ENCODE results near the gene TOPAZ1.

TOPAZ1 gene

DNA sequence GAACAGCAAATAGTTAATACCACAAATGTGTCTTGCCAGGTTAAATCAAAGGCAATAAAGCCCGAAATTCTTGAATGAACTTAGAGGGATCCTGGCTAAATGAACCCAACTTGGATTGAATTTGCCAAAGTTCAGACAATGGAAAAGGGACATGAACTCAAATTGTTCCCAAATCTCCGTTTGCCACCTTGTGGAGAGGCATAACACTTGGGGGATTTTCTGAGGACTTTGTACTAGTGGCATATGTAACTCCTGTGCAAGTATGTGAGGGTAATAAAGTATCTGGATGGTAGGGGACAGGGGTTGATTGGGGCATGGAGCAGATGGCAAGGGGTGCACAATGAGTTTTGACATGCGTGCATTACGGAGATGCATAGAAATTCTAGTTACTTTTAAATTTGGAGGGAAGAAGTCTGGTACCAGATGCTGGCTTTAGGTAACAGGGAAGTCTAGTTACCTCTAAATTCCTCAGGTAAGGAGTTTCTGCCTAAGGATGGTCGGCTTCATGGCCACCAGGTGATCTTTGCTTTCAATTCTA is 95.6 kb downstream of the TOPAZ1 start:
- TF ChIP-seq, protein P1, sequence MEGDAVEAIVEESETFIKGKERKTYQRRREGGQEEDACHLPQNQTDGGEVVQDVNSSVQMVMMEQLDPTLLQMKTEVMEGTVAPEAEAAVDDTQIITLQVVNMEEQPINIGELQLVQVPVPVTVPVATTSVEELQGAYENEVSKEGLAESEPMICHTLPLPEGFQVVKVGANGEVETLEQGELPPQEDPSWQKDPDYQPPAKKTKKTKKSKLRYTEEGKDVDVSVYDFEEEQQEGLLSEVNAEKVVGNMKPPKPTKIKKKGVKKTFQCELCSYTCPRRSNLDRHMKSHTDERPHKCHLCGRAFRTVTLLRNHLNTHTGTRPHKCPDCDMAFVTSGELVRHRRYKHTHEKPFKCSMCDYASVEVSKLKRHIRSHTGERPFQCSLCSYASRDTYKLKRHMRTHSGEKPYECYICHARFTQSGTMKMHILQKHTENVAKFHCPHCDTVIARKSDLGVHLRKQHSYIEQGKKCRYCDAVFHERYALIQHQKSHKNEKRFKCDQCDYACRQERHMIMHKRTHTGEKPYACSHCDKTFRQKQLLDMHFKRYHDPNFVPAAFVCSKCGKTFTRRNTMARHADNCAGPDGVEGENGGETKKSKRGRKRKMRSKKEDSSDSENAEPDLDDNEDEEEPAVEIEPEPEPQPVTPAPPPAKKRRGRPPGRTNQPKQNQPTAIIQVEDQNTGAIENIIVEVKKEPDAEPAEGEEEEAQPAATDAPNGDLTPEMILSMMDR (IDR thresholded peaks at IDR 0.05; ENCODE audit: borderline replicate concordance, insufficient read depth, low read depth, low read length), result no peak
- peak overlapping the region; percentile 90 for H3K4me3 ChIP-seq (ENCODE audit: low read depth, low read length)

- TF ChIP-seq, protein P1 (IDR thresholded peaks at IDR 0.05; ENCODE audit: borderline replicate concordance, insufficient read depth, low read depth, low read length), result no peak
- peak within 1 kb of the TSS; percentile 90 for H3K4me3 ChIP-seq (ENCODE audit: low read depth, low read length)
Observed at GRCh38 chr3:44338010-44338827, 96.5 kb downstream of the TOPAZ1 start, which contains the start of gene TCAIM. Gene TCAIM, plus strand, starts transcription at chr3:44338766. Its CDS starts 16,017 bp downstream, at chr3:44354783.

- H3K4me3 ChIP-seq (ENCODE audit: low read depth, low read length), result peak overlapping the region; percentile 90
- TF ChIP-seq, protein P1 (IDR thresholded peaks at IDR 0.05; ENCODE audit: borderline replicate concordance, insufficient read depth, low read depth, low read length), result no peak
Observed at GRCh38 chr3:44338828-44339127, 97.1 kb downstream of the TOPAZ1 start.

DNA sequence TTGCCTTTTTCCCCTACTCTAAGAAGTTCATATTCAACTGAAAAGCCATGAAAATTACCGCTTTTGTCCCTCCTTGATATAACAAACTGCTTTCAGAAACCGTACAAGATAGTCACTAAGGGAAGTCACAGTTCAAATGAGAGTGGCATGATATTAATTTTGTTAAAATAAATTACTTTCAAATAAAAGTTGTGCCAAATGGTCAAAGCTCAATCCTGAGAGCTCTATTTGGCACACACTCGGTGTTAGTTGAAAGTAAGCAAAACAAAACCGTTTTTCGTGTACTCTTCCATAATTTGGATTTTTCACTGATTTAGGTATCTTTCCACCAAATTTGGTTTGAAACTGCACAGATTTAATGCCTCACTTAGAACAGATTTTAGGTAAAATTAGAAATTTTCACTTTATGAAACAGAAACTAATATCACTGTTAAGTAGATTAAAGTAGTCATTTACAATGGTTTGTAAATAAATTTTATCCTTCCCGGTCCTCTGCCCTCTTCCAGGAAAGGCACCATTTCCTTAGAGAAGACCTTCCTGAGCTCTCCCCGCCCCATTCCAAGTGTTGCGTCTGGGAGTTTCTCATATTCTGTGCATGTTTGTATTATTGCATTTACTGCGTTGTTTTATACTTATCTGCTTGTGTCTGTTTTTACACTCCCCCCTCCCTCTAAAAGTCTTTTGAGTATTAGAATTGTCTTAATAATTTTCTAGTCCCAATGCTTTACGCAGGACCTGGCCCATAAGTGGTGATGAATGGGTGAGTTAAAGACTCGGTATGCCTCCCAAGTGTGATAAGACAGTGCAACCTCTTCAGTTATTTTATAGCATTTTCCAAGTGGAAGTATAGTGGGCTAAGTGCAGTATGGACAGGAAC is 97.7 kb downstream of the TOPAZ1 start:
- peak overlapping the region; percentile 90 for H3K4me3 ChIP-seq (ENCODE audit: low read depth, low read length)
- TF ChIP-seq, protein P1 (IDR thresholded peaks at IDR 0.05; ENCODE audit: borderline replicate concordance, insufficient read depth, low read depth, low read length), result no peak

GRCh38 chr3:44340058-44340395 is 98.3 kb downstream of the TOPAZ1 start:
- no peak overlapping the region for H3K4me3 ChIP-seq (ENCODE audit: low read depth, low read length)
- TF ChIP-seq, protein P1 (IDR thresholded peaks at IDR 0.05; ENCODE audit: borderline replicate concordance, insufficient read depth, low read depth, low read length), result no peak

DNA sequence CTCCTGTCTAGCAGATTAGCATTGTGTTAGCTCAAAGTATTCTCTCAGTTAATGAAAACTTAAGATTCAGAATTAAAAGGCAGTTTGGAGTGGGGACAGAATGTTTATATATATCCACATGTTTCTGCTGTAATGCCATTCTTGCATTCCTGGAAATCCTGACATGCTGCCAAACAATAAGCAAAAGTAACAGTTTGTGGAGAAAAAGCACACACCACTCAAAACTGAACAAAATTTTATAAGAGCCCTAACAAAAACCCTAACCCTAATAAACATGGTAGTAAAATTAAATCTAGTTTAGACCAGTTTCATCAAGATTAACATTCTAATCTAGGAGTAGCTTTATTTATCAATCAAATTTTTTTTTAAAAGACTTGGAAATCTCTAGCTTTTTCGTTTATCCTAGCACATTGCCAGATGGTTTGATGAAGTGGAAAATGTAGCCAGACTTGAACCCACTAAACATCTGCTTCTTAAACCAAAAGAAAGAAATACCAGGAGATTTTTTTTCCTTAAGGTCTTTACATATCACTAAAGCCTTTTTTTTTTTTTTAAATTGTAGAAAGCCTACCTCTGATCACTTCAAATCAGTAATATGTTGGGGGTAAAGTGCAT is 100.6 kb downstream of the TOPAZ1 start:
- no peak overlapping the region for H3K4me3 ChIP-seq (ENCODE audit: low read depth, low read length)
- TF ChIP-seq, protein P1 (IDR thresholded peaks at IDR 0.05; ENCODE audit: borderline replicate concordance, insufficient read depth, low read depth, low read length), result no peak
